ENCODE measurements around the gene PHKB. TPM values are rescaled to one million over a fixed set of nuclear protein-coding genes. Genes with fewer than 3 reads are reported as not detected.
"Not testable (repeated sequence)": the region's sequence is repeated elsewhere in the genome, so short reads cannot be mapped to it uniquely, and the experiment has no call there.

The PHKB gene
- total and polyA plus RNA-seq, 2 donors (not counting 1 experiment from before 2014, with no cell fraction given) = 79.0 to 103 TPM

GRCh38 chr16:47424846-47425245 is 36.3 kb upstream of the PHKB start:
- H3K27ac ChIP-seq (ENCODE audit: insufficient read depth, low read length) = no peak overlapping the region
- no peak overlapping the region for H3K4me2 ChIP-seq (ENCODE audit: extremely low read depth, insufficient read depth, low read length)
- DNase-seq (ENCODE audit: low read depth in 2 of 2) = no peak
- no peaks in the 10 kb centered on the region for H3K9me3 ChIP-seq (ENCODE audit: control insufficient read depth, insufficient read depth, low read depth, low read length)
- no peaks in the 10 kb centered on the region for H3K4me1 ChIP-seq (ENCODE audit: control insufficient read depth, extremely low read depth, insufficient read depth, low read length)
- H3K36me3 ChIP-seq (ENCODE audit: control insufficient read depth, insufficient read depth, low read length) = peaks cover 3% of the 10 kb centered on the region
- H3K79me2 ChIP-seq (ENCODE audit: control insufficient read depth, insufficient read depth, low read length) = no peaks in the 10 kb centered on the region
- TF ChIP-seq, protein P1, sequence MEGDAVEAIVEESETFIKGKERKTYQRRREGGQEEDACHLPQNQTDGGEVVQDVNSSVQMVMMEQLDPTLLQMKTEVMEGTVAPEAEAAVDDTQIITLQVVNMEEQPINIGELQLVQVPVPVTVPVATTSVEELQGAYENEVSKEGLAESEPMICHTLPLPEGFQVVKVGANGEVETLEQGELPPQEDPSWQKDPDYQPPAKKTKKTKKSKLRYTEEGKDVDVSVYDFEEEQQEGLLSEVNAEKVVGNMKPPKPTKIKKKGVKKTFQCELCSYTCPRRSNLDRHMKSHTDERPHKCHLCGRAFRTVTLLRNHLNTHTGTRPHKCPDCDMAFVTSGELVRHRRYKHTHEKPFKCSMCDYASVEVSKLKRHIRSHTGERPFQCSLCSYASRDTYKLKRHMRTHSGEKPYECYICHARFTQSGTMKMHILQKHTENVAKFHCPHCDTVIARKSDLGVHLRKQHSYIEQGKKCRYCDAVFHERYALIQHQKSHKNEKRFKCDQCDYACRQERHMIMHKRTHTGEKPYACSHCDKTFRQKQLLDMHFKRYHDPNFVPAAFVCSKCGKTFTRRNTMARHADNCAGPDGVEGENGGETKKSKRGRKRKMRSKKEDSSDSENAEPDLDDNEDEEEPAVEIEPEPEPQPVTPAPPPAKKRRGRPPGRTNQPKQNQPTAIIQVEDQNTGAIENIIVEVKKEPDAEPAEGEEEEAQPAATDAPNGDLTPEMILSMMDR (conservative IDR thresholded peaks at IDR 0.05 in 1 of 2, IDR thresholded peaks at IDR 0.05 in 1 of 2; ENCODE audit: low read depth in 1 of 2, low read length in 2 of 2) = no peak
- TF ChIP-seq EZH2 (IDR thresholded peaks at IDR 0.05; ENCODE audit: low read length, missing control alignments) = no peak
- no peak overlapping the region for H3K9ac ChIP-seq (ENCODE audit: insufficient read depth, low read length)
- H4K20me1 ChIP-seq (ENCODE audit: control insufficient read depth, extremely low read depth, insufficient read depth, low read length) = no peaks in the 10 kb centered on the region
- no peak overlapping the region for H2AFZ ChIP-seq (ENCODE audit: low read length)
- no peak overlapping the region for H3K4me3 ChIP-seq (replicated peaks in 1 of 4; ENCODE audit: control extremely low read depth in 1 of 4, insufficient read depth in 1 of 4, low read depth in 3 of 4, low read length in 4 of 4)
- H3K27me3 ChIP-seq (ENCODE audit: control insufficient read depth, insufficient read depth, low read length) = no peaks in the 10 kb centered on the region

- H3K4me2 ChIP-seq (ENCODE audit: extremely low read depth, insufficient read depth, low read length) = no peak overlapping the region
- peaks cover 3% of the 10 kb centered on the region for H3K36me3 ChIP-seq (ENCODE audit: control insufficient read depth, insufficient read depth, low read length)
- H3K4me1 ChIP-seq (ENCODE audit: control insufficient read depth, extremely low read depth, insufficient read depth, low read length) = no peaks in the 10 kb centered on the region
- no peak for DNase-seq (ENCODE audit: low read depth in 2 of 2)
- no peak overlapping the region for H3K27ac ChIP-seq (ENCODE audit: insufficient read depth, low read length)
- no peaks in the 10 kb centered on the region for H3K9me3 ChIP-seq (ENCODE audit: control insufficient read depth, insufficient read depth, low read depth, low read length)
- H2AFZ ChIP-seq (ENCODE audit: low read length) = no peak overlapping the region
- no peaks in the 10 kb centered on the region for H3K79me2 ChIP-seq (ENCODE audit: control insufficient read depth, insufficient read depth, low read length)
- no peaks in the 10 kb centered on the region for H3K27me3 ChIP-seq (ENCODE audit: control insufficient read depth, insufficient read depth, low read length)
- H3K9ac ChIP-seq (ENCODE audit: insufficient read depth, low read length) = no peak overlapping the region
- TF ChIP-seq, protein P1 (conservative IDR thresholded peaks at IDR 0.05 in 1 of 2, IDR thresholded peaks at IDR 0.05 in 1 of 2; ENCODE audit: low read depth in 1 of 2, low read length in 2 of 2) = no peak
- no peak for TF ChIP-seq EZH2 (IDR thresholded peaks at IDR 0.05; ENCODE audit: low read length, missing control alignments)
- no peak overlapping the region for H3K4me3 ChIP-seq (replicated peaks in 1 of 4; ENCODE audit: control extremely low read depth in 1 of 4, insufficient read depth in 1 of 4, low read depth in 3 of 4, low read length in 4 of 4)
- no peaks in the 10 kb centered on the region for H4K20me1 ChIP-seq (ENCODE audit: control insufficient read depth, extremely low read depth, insufficient read depth, low read length)
Observed at GRCh38 chr16:47426806-47427205, 34.3 kb upstream of the PHKB start.

DNA sequence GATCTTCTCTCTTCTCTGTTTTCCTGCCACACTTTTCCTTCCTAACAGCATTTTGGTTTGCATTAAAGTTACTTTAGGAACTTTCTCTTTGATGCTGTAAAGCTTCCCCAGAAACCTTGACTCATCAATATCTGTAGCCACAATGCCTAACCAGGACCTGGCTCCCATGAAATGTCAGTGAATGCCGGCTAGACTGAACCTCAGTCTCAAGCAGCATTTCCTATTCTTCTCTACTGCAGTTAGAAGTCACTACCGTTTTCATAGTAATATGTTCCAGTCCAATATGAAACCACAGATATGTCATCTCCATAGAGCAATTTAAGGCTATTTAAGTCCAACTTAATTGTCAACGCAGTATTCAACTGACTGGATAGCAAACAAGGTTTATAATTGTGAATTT is 29.2 kb upstream of the PHKB start:
- Histone ChIP-seq H3K36me3 (ENCODE audit: control insufficient read depth, insufficient read depth, low read length) (no peaks in the 10 kb centered on the region), H3K4me3 (replicated peaks in 1 of 4; ENCODE audit: control extremely low read depth in 1 of 4, insufficient read depth in 1 of 4, low read depth in 3 of 4, low read length in 4 of 4) (no peak overlapping the region), H3K79me2 (ENCODE audit: control insufficient read depth, insufficient read depth, low read length) (no peaks in the 10 kb centered on the region), H3K9me3 (ENCODE audit: control insufficient read depth, insufficient read depth, low read depth, low read length) (no peaks in the 10 kb centered on the region), H3K27me3 (ENCODE audit: control insufficient read depth, insufficient read depth, low read length) (no peaks in the 10 kb centered on the region), H2AFZ (ENCODE audit: low read length) (no peak overlapping the region), H4K20me1 (ENCODE audit: control insufficient read depth, extremely low read depth, insufficient read depth, low read length) (no peaks in the 10 kb centered on the region), H3K4me2 (ENCODE audit: extremely low read depth, insufficient read depth, low read length) (no peak overlapping the region), H3K27ac (ENCODE audit: insufficient read depth, low read length) (no peak overlapping the region), H3K9ac (ENCODE audit: insufficient read depth, low read length) (no peak overlapping the region), H3K4me1 (ENCODE audit: control insufficient read depth, extremely low read depth, insufficient read depth, low read length) (no peaks in the 10 kb centered on the region)
- DNase-seq (ENCODE audit: low read depth in 2 of 2) = peak in 1 of 2 donors; percentile 37
- TF ChIP-seq, protein P1 (conservative IDR thresholded peaks at IDR 0.05 in 1 of 2, IDR thresholded peaks at IDR 0.05 in 1 of 2; ENCODE audit: low read depth in 1 of 2, low read length in 2 of 2) = no peak
- TF ChIP-seq EZH2 (IDR thresholded peaks at IDR 0.05; ENCODE audit: low read length, missing control alignments) = no peak

DNA sequence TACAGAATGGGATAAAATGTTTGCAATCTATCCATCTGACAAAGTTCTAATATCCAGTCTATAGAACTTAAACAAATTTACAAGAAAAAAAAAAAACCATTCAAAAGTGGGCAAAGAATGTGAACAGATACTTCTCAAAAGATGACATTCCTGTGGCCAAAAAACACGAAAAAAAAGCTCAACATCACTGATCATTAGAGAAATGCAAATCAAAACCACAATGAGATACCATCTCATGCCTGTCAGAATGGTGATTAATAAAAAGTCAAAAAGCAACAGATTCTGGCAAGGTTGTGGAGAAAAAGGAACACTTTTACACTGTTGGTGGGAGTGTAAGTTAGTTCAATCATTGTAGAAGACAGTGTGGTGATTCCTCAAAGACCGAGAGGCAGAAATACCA is 26.9 kb upstream of the PHKB start:
- not testable (repeated sequence) for H3K4me3 ChIP-seq (replicated peaks in 1 of 4; ENCODE audit: control extremely low read depth in 1 of 4, insufficient read depth in 1 of 4, low read depth in 3 of 4, low read length in 4 of 4); H2AFZ ChIP-seq (ENCODE audit: low read length); H3K4me2 ChIP-seq (ENCODE audit: extremely low read depth, insufficient read depth, low read length); H3K36me3 ChIP-seq (ENCODE audit: control insufficient read depth, insufficient read depth, low read length); H3K9ac ChIP-seq (ENCODE audit: insufficient read depth, low read length); H3K4me1 ChIP-seq (ENCODE audit: control insufficient read depth, extremely low read depth, insufficient read depth, low read length); H3K27me3 ChIP-seq (ENCODE audit: control insufficient read depth, insufficient read depth, low read length); H3K9me3 ChIP-seq (ENCODE audit: control insufficient read depth, insufficient read depth, low read depth, low read length); H4K20me1 ChIP-seq (ENCODE audit: control insufficient read depth, extremely low read depth, insufficient read depth, low read length); H3K79me2 ChIP-seq (ENCODE audit: control insufficient read depth, insufficient read depth, low read length); H3K27ac ChIP-seq (ENCODE audit: insufficient read depth, low read length)
- peak in 1 of 2 donors; percentile 43 for DNase-seq (ENCODE audit: low read depth in 2 of 2)

DNA sequence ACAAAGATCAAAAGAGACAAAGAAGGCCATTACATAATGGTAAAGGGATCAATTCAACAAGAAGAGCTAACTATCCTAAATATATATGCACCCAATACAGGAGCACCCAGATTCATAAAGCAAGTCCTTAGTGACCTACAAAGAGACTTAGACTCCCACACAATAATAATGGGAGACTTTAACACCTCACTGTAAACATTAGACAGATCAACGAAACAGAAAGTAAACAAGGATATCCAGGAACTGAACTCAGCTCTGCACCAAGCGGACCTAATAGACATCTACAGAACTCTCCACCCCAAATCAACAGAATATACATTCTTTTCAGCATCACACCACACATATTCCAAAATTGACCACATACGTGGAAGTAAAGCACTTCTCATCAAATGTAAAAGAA is 21.1 kb upstream of the PHKB start:
- H3K79me2 ChIP-seq (ENCODE audit: control insufficient read depth, insufficient read depth, low read length); H3K4me1 ChIP-seq (ENCODE audit: control insufficient read depth, extremely low read depth, insufficient read depth, low read length); H3K27ac ChIP-seq (ENCODE audit: insufficient read depth, low read length); H2AFZ ChIP-seq (ENCODE audit: low read length); H3K36me3 ChIP-seq (ENCODE audit: control insufficient read depth, insufficient read depth, low read length); H3K4me2 ChIP-seq (ENCODE audit: extremely low read depth, insufficient read depth, low read length); H3K9ac ChIP-seq (ENCODE audit: insufficient read depth, low read length); H3K4me3 ChIP-seq (replicated peaks in 1 of 4; ENCODE audit: control extremely low read depth in 1 of 4, insufficient read depth in 1 of 4, low read depth in 3 of 4, low read length in 4 of 4); H3K27me3 ChIP-seq (ENCODE audit: control insufficient read depth, insufficient read depth, low read length); H4K20me1 ChIP-seq (ENCODE audit: control insufficient read depth, extremely low read depth, insufficient read depth, low read length); DNase-seq (ENCODE audit: low read depth in 2 of 2); H3K9me3 ChIP-seq (ENCODE audit: control insufficient read depth, insufficient read depth, low read depth, low read length): not testable (repeated sequence)
